Activated T-cell treated with anti-CD3 and anti-CD28 coated beads, Interleukin-2, amount 50 U/mL, for 4 hours (primary cell): ENCODE data around the gene PIK3CB. TPM values are rescaled to one million over a fixed set of nuclear protein-coding genes. Genes with fewer than 3 reads are reported as not detected.
A peak's percentile ranks its signal among the peaks of the same experiment; 100 is the strongest.
"Not testable (repeated sequence)": the region's sequence is repeated elsewhere in the genome, so short reads cannot be mapped to it uniquely, and the experiment has no call there.

ENCODE experiments used
- ATAC-seq, 2 donors: fragments of 200-7000 bp; cut with Tn5 transposase; one replicate each; pipeline ENCODE4 v1.10.0; 2021
- DNase-seq: peaks from one replicate; pipeline ENCODE4 v3.0.0-alpha.2; 2020
- H3K27me3 Mint-ChIP-seq: one replicate; pipeline ENCODE4 v1.8.0; 2021; ENCODE audit warnings: low read depth, mixed read lengths
- H3K36me3 Mint-ChIP-seq: one replicate; pipeline ENCODE4 v1.8.0; 2022; ENCODE audit warnings: mixed read lengths; ENCODE audit not compliant: insufficient read depth
- H3K4me1 Mint-ChIP-seq: one replicate; pipeline ENCODE4 v1.8.0; 2021; ENCODE audit warnings: low read depth, mixed read lengths
- H3K4me3 Mint-ChIP-seq: one replicate; pipeline ENCODE4 v1.8.0; 2021; ENCODE audit warnings: mild to moderate bottlenecking, moderate library complexity, mixed read lengths
- H3K9me3 Mint-ChIP-seq: one replicate; pipeline ENCODE4 v1.8.0; 2021; ENCODE audit warnings: mixed read lengths
- total RNA-seq, 3 donors: library from RNA; stranded (reverse); gene quantifications; one replicate each; pipeline ENCODE4 v1.2.1, GENCODE V29; 2021

Gene PIK3CB
- total RNA-seq, 3 donors from 2014 or later, result 16.1 to 19.0 (median 17.9) TPM

DNA sequence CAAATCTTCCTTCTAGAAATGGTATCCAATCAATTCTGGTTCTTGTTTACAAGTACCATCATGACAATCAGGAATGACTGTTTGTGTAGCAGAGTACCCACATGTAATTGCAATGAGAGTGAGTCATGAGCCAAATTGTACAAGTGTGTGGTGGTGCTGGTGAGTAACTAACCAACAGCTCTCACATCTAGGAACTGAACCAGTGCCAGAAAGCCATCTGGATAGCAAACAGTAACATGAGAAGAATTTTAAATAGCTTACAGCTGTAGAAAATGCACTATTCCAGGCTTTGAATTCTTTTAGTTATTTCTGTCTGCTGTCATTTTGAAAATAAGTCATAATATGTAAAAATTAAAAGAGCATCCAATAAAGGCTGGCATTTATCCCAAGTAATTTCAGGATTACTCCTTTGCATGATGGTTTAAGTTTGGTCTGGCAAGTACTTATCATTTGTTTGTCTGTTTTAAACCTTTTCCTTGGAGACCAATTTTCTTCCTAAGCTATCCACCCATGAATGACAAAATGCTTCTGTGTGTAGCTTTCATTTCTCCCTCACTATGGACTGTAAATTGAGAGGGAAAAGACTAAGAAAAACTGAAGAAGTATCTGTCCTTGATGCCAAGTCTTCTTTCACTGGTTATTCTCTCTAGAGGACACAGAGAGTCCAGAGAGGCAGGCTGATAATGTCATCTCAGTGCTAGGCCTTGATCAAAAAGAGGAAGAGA is 60.0 kb downstream of the PIK3CB start:
- Mint-ChIP-seq H3K36me3 (peaks cover 10% of the 10 kb centered on the region), H3K4me1 (peaks cover 37% of the 10 kb centered on the region), H3K4me3 (no peak overlapping the region), H3K9me3 (no peaks in the 10 kb centered on the region), H3K27me3 (no peaks in the 10 kb centered on the region)
- ATAC-seq (peak; percentile 98), DNase-seq (no peak)

DNA sequence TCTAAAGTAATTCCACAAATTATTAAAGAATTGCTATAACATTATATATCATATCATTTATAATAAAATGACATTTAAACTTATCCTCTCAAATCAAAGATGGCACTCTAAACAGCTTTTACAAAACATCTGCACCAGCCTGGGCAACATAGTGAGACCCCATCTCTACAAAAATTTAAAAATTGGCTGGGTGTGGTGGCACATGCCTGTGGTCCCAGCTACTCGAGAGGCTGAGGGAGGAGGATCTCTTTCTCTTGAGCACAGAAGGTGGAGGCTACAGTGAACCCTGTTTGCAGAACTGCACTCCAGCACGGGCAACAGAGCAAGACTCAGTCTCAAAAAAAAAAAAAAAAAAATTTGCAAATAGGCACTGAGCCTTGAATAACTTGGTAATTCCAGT is 63.1 kb downstream of the PIK3CB start:
- DNase-seq (no peak), ATAC-seq (no peak)
- no peak overlapping the region for H3K4me3 Mint-ChIP-seq
- H3K36me3 Mint-ChIP-seq, result peaks cover 19% of the 10 kb centered on the region
- no peaks in the 10 kb centered on the region for H3K27me3 Mint-ChIP-seq
- H3K9me3 Mint-ChIP-seq, result no peaks in the 10 kb centered on the region
- H3K4me1 Mint-ChIP-seq, result peaks cover 28% of the 10 kb centered on the region

DNA sequence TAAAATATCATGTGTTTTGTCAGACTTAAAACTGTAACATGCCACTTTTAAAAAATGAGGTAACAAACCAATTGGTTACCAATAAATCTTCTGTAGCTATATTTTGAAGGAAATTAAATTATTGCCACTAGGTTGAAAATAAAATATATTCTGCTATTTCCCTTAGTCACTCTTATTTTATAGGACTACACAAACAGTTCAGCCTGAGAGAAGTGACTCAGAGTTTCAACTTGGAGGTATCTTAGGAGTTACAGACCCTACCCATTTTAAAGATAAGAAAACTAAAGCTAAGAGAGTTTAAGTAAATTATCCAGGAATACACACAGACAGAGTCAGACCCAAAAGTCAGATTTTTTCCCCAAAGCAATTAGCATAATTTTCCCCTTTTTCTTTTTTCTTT is 65.1 kb downstream of the PIK3CB start:
- Mint-ChIP-seq H3K4me3 (no peak overlapping the region), H3K9me3 (no peaks in the 10 kb centered on the region), H3K4me1 (peaks cover 27% of the 10 kb centered on the region), H3K27me3 (no peaks in the 10 kb centered on the region), H3K36me3 (peaks cover 21% of the 10 kb centered on the region)
- ATAC-seq (no peak), DNase-seq (no peak)

DNA sequence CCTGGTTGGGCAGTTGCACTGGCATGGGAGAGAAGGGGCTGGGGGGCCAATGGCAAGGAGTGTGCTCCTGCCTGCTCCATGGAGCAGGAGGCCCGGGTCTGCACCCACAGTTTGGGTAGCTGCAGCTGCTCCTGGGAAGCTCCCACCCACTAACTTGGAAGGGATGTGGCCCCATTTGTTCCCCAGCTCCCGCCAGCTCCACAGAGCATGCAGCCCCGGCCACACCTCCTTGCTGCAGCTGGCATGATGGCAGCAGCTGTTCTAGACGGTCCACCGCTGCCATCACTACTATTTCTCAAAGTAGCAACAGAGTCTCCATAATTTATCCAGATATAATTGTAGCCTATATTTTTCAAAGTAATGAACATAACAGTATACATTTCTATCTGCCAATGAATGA is 65.8 kb downstream of the PIK3CB start:
- Mint-ChIP-seq H3K36me3 (peaks cover 16% of the 10 kb centered on the region), H3K4me1 (peaks cover 24% of the 10 kb centered on the region), H3K27me3 (no peaks in the 10 kb centered on the region), H3K4me3 (no peak overlapping the region), H3K9me3 (no peaks in the 10 kb centered on the region)
- no peak for DNase-seq
- no peak for ATAC-seq

- Mint-ChIP-seq H3K4me3 (no peak overlapping the region), H3K9me3 (no peaks in the 10 kb centered on the region), H3K4me1 (peaks cover 21% of the 10 kb centered on the region), H3K27me3 (no peaks in the 10 kb centered on the region), H3K36me3 (peaks cover 16% of the 10 kb centered on the region)
- DNase-seq (no peak), ATAC-seq (no peak)
Measured at GRCh38 chr3:138768125-138768524, 66.6 kb downstream of the PIK3CB start.

GRCh38 chr3:138767498-138768104 is 67.1 kb downstream of the PIK3CB start:
- Mint-ChIP-seq H3K27me3 (no peaks in the 10 kb centered on the region), H3K4me1 (peaks cover 21% of the 10 kb centered on the region), H3K4me3 (no peak overlapping the region), H3K36me3 (peaks cover 16% of the 10 kb centered on the region), H3K9me3 (no peaks in the 10 kb centered on the region)
- DNase-seq (no peak), ATAC-seq (no peak)

DNA sequence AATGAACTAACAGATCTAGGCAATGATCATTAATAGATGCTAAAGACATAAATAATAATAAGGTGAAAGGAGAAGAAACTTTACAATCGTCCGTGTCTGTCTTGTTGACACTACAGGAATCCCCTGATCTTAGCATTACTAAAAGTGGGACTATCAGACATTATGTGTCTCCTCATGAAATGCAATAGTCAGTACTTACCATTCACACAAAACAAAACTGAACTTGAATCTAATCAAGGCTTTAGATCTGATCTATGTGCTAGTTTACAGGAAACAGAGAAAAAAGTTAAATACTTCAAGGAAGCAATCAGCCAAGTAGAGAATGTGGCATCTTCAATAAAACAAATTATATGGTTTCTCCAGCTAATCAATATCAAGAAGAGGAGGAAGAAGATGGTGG is 73.7 kb downstream of the PIK3CB start:
- H3K9me3 Mint-ChIP-seq, result no peaks in the 10 kb centered on the region

GRCh38 chr3:138748190-138748589 is 86.5 kb downstream of the PIK3CB start:
- H3K4me1 Mint-ChIP-seq, result peaks cover 2% of the 10 kb centered on the region
- H3K36me3 Mint-ChIP-seq, result peaks cover 5% of the 10 kb centered on the region
- H3K9me3 Mint-ChIP-seq, result no peaks in the 10 kb centered on the region
- no peaks in the 10 kb centered on the region for H3K27me3 Mint-ChIP-seq
- H3K4me3 Mint-ChIP-seq, result no peak overlapping the region
- no peak for ATAC-seq
- DNase-seq, result no peak

More for the DNA sequence above, 73.7 kb downstream of the PIK3CB start:
- peaks cover 19% of the 10 kb centered on the region for H3K36me3 Mint-ChIP-seq
- DNase-seq (no peak), ATAC-seq (peak; percentile 23 to 58)
- H3K4me1 Mint-ChIP-seq, result peaks cover 30% of the 10 kb centered on the region
- no peaks in the 10 kb centered on the region for H3K27me3 Mint-ChIP-seq
- no peak overlapping the region for H3K4me3 Mint-ChIP-seq

DNA sequence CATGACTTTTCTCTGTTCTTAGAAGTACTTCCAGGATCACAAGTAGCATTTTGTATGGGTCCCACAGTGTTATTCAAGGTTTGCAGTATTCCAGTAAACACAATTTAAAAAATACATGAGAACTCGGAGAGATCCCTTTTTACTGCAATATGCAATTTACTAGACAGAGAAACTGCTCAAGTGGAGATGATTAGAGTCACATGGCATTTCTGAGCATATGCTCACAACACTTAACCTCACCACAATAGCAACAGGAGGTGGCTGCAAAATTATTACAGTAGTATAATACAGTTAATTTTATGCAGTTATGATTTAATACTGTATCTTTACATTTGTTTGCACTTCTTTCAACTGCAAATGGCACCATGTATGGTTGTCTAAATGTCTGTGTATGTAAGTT is 87.5 kb downstream of the PIK3CB start:
- H3K4me3 Mint-ChIP-seq, result no peak overlapping the region
- peaks cover 7% of the 10 kb centered on the region for H3K36me3 Mint-ChIP-seq
- peaks cover 2% of the 10 kb centered on the region for H3K4me1 Mint-ChIP-seq
- no peaks in the 10 kb centered on the region for H3K27me3 Mint-ChIP-seq
- ATAC-seq, result no peak
- H3K9me3 Mint-ChIP-seq, result no peaks in the 10 kb centered on the region
- no peak for DNase-seq

- H3K4me3 Mint-ChIP-seq, result no peak overlapping the region
Measured at GRCh38 chr3:138740072-138740471, 94.7 kb downstream of the PIK3CB start.

DNA sequence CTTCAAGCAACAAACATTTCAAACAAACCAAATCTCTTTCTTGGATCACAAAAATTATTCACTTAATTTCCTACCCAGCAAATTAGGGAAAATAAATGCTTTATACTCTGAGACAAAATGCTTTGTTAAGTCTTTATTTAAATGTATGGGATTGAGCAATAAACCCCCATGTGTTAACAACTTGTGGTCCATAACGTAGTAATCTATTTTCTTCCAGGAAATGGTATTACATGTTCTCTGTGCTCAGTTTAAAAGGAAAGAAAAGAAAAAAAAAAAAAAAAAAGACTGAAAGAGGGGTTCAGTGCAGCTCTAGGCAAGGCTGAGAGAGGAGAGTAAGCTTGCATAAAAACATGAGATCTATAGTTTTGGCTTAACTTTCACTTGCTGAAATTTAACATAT is 102.3 kb downstream of the PIK3CB start:
- no peak for DNase-seq
- Mint-ChIP-seq H3K27me3 (no peaks in the 10 kb centered on the region), H3K4me3 (no peak overlapping the region), H3K4me1 (no peaks in the 10 kb centered on the region), H3K36me3 (peaks cover 21% of the 10 kb centered on the region), H3K9me3 (no peaks in the 10 kb centered on the region)
- ATAC-seq, result no peak

More at GRCh38 chr3:138740072-138740471, 94.7 kb downstream of the PIK3CB start:
- Mint-ChIP-seq H3K4me1 (peaks cover 3% of the 10 kb centered on the region), H3K9me3 (no peaks in the 10 kb centered on the region), H3K36me3 (peaks cover 21% of the 10 kb centered on the region), H3K27me3 (no peaks in the 10 kb centered on the region)
- DNase-seq (no peak), ATAC-seq (no peak)

DNA sequence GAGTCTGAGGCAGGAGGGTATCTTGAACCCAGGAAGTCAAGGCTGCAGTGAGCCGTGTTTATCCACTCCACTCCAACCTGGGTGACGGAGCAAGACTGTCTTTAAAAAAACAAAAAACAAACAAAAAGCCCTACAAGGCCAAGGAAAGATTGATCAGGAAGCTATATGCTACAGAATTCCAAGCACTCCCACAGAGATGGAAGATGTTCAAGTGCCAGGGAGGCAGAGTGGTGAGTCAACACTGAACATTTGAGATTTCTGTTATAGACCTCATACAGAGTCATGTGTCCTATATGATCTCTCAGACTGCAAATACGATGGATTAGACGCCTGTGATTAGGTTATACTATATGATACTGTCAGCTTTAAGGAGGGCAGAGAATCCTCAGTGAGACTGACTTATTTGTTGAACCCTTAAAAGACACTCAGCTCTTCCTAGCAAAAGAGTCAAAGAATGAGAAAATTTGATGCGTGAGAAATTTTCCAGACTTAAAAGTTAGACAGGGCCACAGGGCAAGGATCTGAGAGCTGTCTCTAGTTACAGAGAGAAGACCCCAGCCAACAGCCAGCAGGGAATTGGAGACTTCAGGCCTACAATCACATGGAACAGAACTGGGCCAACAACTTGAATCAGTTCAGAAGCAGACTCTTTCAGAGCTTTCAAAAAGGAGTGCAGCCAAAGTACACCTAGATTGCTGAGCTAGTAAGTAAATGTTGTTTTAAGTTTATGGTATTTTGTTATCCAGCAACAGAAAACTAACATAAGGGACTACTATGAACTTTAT is 107.6 kb downstream of the PIK3CB start:
- peaks cover 10% of the 10 kb centered on the region for H3K4me1 Mint-ChIP-seq
- ATAC-seq (no peak), DNase-seq (no peak)
- no peak overlapping the region for H3K4me3 Mint-ChIP-seq
- H3K9me3 Mint-ChIP-seq, result no peaks in the 10 kb centered on the region
- peaks cover 30% of the 10 kb centered on the region for H3K36me3 Mint-ChIP-seq
- no peaks in the 10 kb centered on the region for H3K27me3 Mint-ChIP-seq

- DNase-seq, ATAC-seq, H3K4me3 Mint-ChIP-seq, H3K27me3 Mint-ChIP-seq, H3K9me3 Mint-ChIP-seq: not testable (repeated sequence)
- peaks cover 12% of the 10 kb centered on the region for H3K4me1 Mint-ChIP-seq
- H3K36me3 Mint-ChIP-seq, result peaks cover 28% of the 10 kb centered on the region
Measured at GRCh38 chr3:138726042-138726441, 108.7 kb downstream of the PIK3CB start.

GRCh38 chr3:138725116-138725515 is 109.6 kb downstream of the PIK3CB start:
- Mint-ChIP-seq H3K4me1 (peaks cover 14% of the 10 kb centered on the region), H3K36me3 (peaks cover 30% of the 10 kb centered on the region), H3K9me3 (no peaks in the 10 kb centered on the region), H3K4me3 (no peak overlapping the region), H3K27me3 (no peaks in the 10 kb centered on the region)
- no peak for ATAC-seq
- DNase-seq, result no peak
